Right hindlimb (tissue), 1 donor: Measurements from ENCODE around the gene EFNA5.

Experiments used
- DNase-seq: peaks from one replicate; pipeline ENCODE4 v3.0.0-alpha.2; 2018

Gene EFNA5

GRCh38 chr5:107670932-107671741 lies at the start of gene EFNA5:
Gene EFNA5 (minus strand): TSS chr5:107670937.
- peak; percentile 71 for DNase-seq

- no peak for DNase-seq
Observed at GRCh38 chr5:107719034-107719606, 48.4 kb upstream of the EFNA5 start.

GRCh38 chr5:107717816-107718215 lies 47.1 kb upstream of the EFNA5 start:
- no peak for DNase-seq

- DNase-seq: no peak
Observed at GRCh38 chr5:107713228-107713627, 42.5 kb upstream of the EFNA5 start.

- no peak for DNase-seq
Observed at GRCh38 chr5:107712359-107712870, 41.7 kb upstream of the EFNA5 start.

- no peak for DNase-seq
Observed at GRCh38 chr5:107705402-107706014, 34.8 kb upstream of the EFNA5 start.

- DNase-seq: no peak
Observed at GRCh38 chr5:107704681-107705401, 34.1 kb upstream of the EFNA5 start.

- DNase-seq: no peak
Observed at GRCh38 chr5:107700481-107700880, 29.7 kb upstream of the EFNA5 start.

- DNase-seq: no peak
Observed at GRCh38 chr5:107699425-107699824, 28.7 kb upstream of the EFNA5 start.

- no peak for DNase-seq
Observed at GRCh38 chr5:107698286-107698685, 27.5 kb upstream of the EFNA5 start.

GRCh38 chr5:107696498-107696897 lies 25.8 kb upstream of the EFNA5 start:
- no peak for DNase-seq

- no peak for DNase-seq
Observed at GRCh38 chr5:107696080-107696479, 25.3 kb upstream of the EFNA5 start.

GRCh38 chr5:107687937-107688336 lies 17.2 kb upstream of the EFNA5 start:
- no peak for DNase-seq

- DNase-seq: no peak
Observed at GRCh38 chr5:107687404-107687803, 16.7 kb upstream of the EFNA5 start.

GRCh38 chr5:107682533-107682932 lies 11.8 kb upstream of the EFNA5 start:
- no peak for DNase-seq

GRCh38 chr5:107680799-107681198 lies 10.1 kb upstream of the EFNA5 start:
- no peak for DNase-seq

- no peak for DNase-seq
Observed at GRCh38 chr5:107680099-107680498, 9.4 kb upstream of the EFNA5 start.

GRCh38 chr5:107676702-107677101 lies 6.0 kb upstream of the EFNA5 start:
- no peak for DNase-seq

- DNase-seq: no peak
Observed at GRCh38 chr5:107675201-107675600, 4.5 kb upstream of the EFNA5 start.

- DNase-seq: no peak
Observed at GRCh38 chr5:107674655-107675054, 3.9 kb upstream of the EFNA5 start.

- peak; percentile 91 for DNase-seq
Observed at GRCh38 chr5:107673368-107674136, 2.8 kb upstream of the EFNA5 start.

- no peak for DNase-seq
Observed at GRCh38 chr5:107673039-107673367, 2.3 kb upstream of the EFNA5 start.
